HL-60 (cell line): ENCODE measurements around the gene VCX.

Source experiments
- GABPA ChIP-seq: IDR thresholded peaks from 2 replicates; pipeline ENCODE4 v1.6.1; 2012; ENCODE audit warnings: low read depth
- POLR2AphosphoS5 ChIP-seq: IDR thresholded peaks from 2 replicates; pipeline ENCODE4 v1.6.1; 2012; ENCODE audit warnings: low read depth
- TF ChIP-seq, protein P1 (sequence below): IDR thresholded peaks from one replicate; pipeline ENCODE4 v1.5.1; 2011; ENCODE audit warnings: low read length, control low read depth, inconsistent platforms; ENCODE audit not compliant: insufficient read depth

DNA sequence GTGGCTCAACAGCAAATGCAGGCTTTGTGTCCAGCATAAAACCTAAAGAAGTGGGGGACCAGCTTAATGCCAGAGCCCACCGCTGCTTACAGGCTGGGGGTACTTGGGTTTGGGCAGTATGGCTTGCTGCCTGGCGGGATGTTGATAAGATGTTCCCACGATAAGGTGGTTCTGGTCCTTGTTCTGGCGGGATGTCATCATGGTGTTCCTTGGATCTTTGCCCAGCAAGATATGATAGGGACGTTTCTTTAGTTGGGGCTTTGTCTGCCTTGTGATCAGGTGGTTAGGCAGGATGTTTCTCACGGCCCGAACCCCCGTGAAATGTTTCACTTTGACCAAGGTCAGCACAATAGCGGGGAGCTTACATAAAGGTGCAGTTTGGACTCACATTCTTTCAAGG lies 49.0 kb downstream of the VCX start:
- TF ChIP-seq, protein P1, sequence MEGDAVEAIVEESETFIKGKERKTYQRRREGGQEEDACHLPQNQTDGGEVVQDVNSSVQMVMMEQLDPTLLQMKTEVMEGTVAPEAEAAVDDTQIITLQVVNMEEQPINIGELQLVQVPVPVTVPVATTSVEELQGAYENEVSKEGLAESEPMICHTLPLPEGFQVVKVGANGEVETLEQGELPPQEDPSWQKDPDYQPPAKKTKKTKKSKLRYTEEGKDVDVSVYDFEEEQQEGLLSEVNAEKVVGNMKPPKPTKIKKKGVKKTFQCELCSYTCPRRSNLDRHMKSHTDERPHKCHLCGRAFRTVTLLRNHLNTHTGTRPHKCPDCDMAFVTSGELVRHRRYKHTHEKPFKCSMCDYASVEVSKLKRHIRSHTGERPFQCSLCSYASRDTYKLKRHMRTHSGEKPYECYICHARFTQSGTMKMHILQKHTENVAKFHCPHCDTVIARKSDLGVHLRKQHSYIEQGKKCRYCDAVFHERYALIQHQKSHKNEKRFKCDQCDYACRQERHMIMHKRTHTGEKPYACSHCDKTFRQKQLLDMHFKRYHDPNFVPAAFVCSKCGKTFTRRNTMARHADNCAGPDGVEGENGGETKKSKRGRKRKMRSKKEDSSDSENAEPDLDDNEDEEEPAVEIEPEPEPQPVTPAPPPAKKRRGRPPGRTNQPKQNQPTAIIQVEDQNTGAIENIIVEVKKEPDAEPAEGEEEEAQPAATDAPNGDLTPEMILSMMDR: no peak
- TF ChIP-seq GABPA: no peak
- TF ChIP-seq POLR2AphosphoS5: no peak
